IMR-90 (cell line): ENCODE results near the gene MMS19. TPM values are rescaled to one million over a fixed set of nuclear protein-coding genes. Genes with fewer than 3 reads are reported as not detected.

ENCODE experiments used
- ATAC-seq: fragments of 200-7000 bp; cut with Tn5 transposase; 2 replicates; pipeline ENCODE4 v1.9.1; 2020; ENCODE audit warnings: low read depth, mild to moderate bottlenecking, moderate library complexity
- BruUV-seq: library from RNA; stranded (reverse); fragments of 400-500 nt; replicated peaks from 2 replicates; lab custom pipeline; 2021; lab: Mats Ljungman, UMichigan
- CTCF ChIA-PET: fragments of 300-600 bp; formaldehyde crosslinking; extraction: SDS; loops from one replicate; lab custom pipeline; 2021; ENCODE audit warnings: antibody characterized with exemption; lab: Yijun Ruan, JAX
- POLR2A ChIA-PET: fragments of 300-600 bp; sonication (Branson Sonifier 250); formaldehyde crosslinking; loops from one replicate; lab custom pipeline; 2022; ENCODE audit warnings: antibody characterized with exemption; ENCODE audit not compliant: unreplicated experiment; lab: Charles Lee
- DNase-seq: peaks from one replicate; pipeline ENCODE4 v3.0.0; 2013
- H2AFZ ChIP-seq: replicated peaks from 2 replicates; pipeline ENCODE3; 2013; ENCODE audit warnings: low read length, mild to moderate bottlenecking; ENCODE audit not compliant: poor library complexity
- H2AK5ac ChIP-seq: 2 replicates; pipeline ENCODE4 v1.6.1; 2013; ENCODE audit warnings: low read depth, low read length, inconsistent platforms
- H2AK9ac ChIP-seq: replicated peaks from 2 replicates; pipeline ENCODE3; 2013; ENCODE audit warnings: mild to moderate bottlenecking, low read depth, low read length, moderate library complexity; ENCODE audit not compliant: poor library complexity
- H2BK120ac ChIP-seq: 2 replicates; pipeline ENCODE4 v1.6.1; 2013; ENCODE audit warnings: low read depth, low read length, inconsistent platforms
- H2BK15ac ChIP-seq: 3 replicates; pipeline ENCODE4 v1.6.1; 2013; ENCODE audit warnings: low read depth, low read length, inconsistent platforms
- H2BK20ac ChIP-seq: 2 replicates; pipeline ENCODE4 v1.6.1; 2013; ENCODE audit warnings: low read depth, mild to moderate bottlenecking, inconsistent platforms, low read length, moderate library complexity
- H2BK5ac ChIP-seq: 2 replicates; pipeline ENCODE4 v1.6.1; 2013; ENCODE audit warnings: mild to moderate bottlenecking, low read depth, low read length, inconsistent platforms; ENCODE audit not compliant: poor library complexity, severe bottlenecking
- H3K14ac ChIP-seq: replicated peaks from 2 replicates; pipeline ENCODE4 v1.6.1; 2013; ENCODE audit warnings: low read depth, low read length, inconsistent platforms
- H3K18ac ChIP-seq: 2 replicates; pipeline ENCODE4 v1.6.1; 2013; ENCODE audit warnings: low read depth, low read length, control low read depth
- H3K23ac ChIP-seq: 2 replicates; pipeline ENCODE4 v1.6.1; 2013; ENCODE audit warnings: low read depth, low read length, inconsistent platforms
- H3K27ac ChIP-seq: 2 replicates; pipeline ENCODE4 v1.5.1; 2013; ENCODE audit warnings: mild to moderate bottlenecking, control low read depth, low read length; ENCODE audit not compliant: insufficient read depth
- H3K27me3 ChIP-seq: 2 replicates; pipeline ENCODE4 v1.6.1; 2013; ENCODE audit warnings: low read length; ENCODE audit not compliant: control insufficient read depth, insufficient read depth
- H3K36me3 ChIP-seq: 2 replicates; pipeline ENCODE4 v1.6.1; 2013; ENCODE audit warnings: low read length, mixed read lengths; ENCODE audit not compliant: control insufficient read depth, insufficient read depth
- H3K4ac ChIP-seq: 2 replicates; pipeline ENCODE4 v1.6.1; 2013; ENCODE audit warnings: low read depth, low read length, inconsistent platforms
- H3K4me1 ChIP-seq: 2 replicates; pipeline ENCODE4 v1.6.1; 2013; ENCODE audit warnings: low read length, mixed read lengths; ENCODE audit not compliant: control insufficient read depth, insufficient read depth
- H3K4me2 ChIP-seq: 2 replicates; pipeline ENCODE4 v1.6.1; 2013; ENCODE audit warnings: low read depth, mild to moderate bottlenecking, control low read depth, low read length, moderate library complexity
- H3K4me3 ChIP-seq: 2 replicates; pipeline ENCODE4 v1.5.1; 2013; ENCODE audit warnings: low read depth, mild to moderate bottlenecking, control low read depth, low read length, moderate library complexity; ENCODE audit not compliant: insufficient read depth
- H3K56ac ChIP-seq: 2 replicates; pipeline ENCODE4 v1.6.1; 2013; ENCODE audit warnings: low read length, inconsistent platforms; ENCODE audit not compliant: insufficient read depth; ENCODE audit errors: extremely low read depth
- H3K79me1 ChIP-seq, 2 experiments: 2 replicates each; pipeline ENCODE4 v1.6.1; 2013; ENCODE audit warnings: low read length in 2 of 2, inconsistent platforms in 1 of 2, low read depth in 1 of 2
- H3K9ac ChIP-seq: 2 replicates; pipeline ENCODE4 v1.6.1; 2013; ENCODE audit warnings: low read depth, low read length, control low read depth
- H3K9me1 ChIP-seq: 2 replicates; pipeline ENCODE4 v1.6.1; 2013; ENCODE audit warnings: low read length, inconsistent platforms; ENCODE audit not compliant: insufficient read depth
- H3K9me3 ChIP-seq: 2 replicates; pipeline ENCODE4 v1.6.1; 2013; ENCODE audit warnings: low read length; ENCODE audit not compliant: control insufficient read depth, insufficient read depth
- H4K20me1 ChIP-seq: 2 replicates; pipeline ENCODE4 v1.6.1; 2013; ENCODE audit warnings: low read length, inconsistent platforms; ENCODE audit not compliant: insufficient read depth
- H4K5ac ChIP-seq: 2 replicates; pipeline ENCODE4 v1.6.1; 2013; ENCODE audit warnings: mild to moderate bottlenecking, low read depth, low read length, control low read depth
- H4K8ac ChIP-seq, 2 experiments: 2 replicates each; pipeline ENCODE4 v1.6.1; 2013; ENCODE audit warnings: low read depth in 2 of 2, low read length in 2 of 2, control low read depth in 1 of 2, inconsistent platforms in 1 of 2
- H4K91ac ChIP-seq: 2 replicates; pipeline ENCODE4 v1.6.1; 2013; ENCODE audit warnings: low read depth, low read length, inconsistent platforms; ENCODE audit not compliant: insufficient read depth
- BHLHE40 ChIP-seq: fragments of 150-350 bp; IDR thresholded peaks from 2 replicates; pipeline ENCODE4 v1.6.1; 2016; ENCODE audit warnings: mild to moderate bottlenecking, low read depth, low read length
- CEBPB ChIP-seq: IDR thresholded peaks from 2 replicates; pipeline ENCODE4 v1.6.1; 2012; ENCODE audit warnings: low read depth, low read length, improper control_type of control experiment
- CHD1 ChIP-seq: IDR thresholded peaks from 2 replicates; pipeline ENCODE4 v1.6.1; 2012; ENCODE audit warnings: low read depth, low read length, improper control_type of control experiment
- CTCF ChIP-seq: conservative IDR thresholded peaks from 2 replicates; pipeline ENCODE4 v1.5.1; 2012; ENCODE audit warnings: mild to moderate bottlenecking, low read depth, low read length, improper control_type of control experiment
- ELK1 ChIP-seq: fragments of 150-350 bp; IDR thresholded peaks from 2 replicates; pipeline ENCODE4 v1.6.1; 2016; ENCODE audit warnings: low read depth, mild to moderate bottlenecking, low read length, moderate library complexity, borderline replicate concordance
- FOS ChIP-seq: fragments of 150-350 bp; IDR thresholded peaks from 2 replicates; pipeline ENCODE4 v1.6.1; 2016; ENCODE audit warnings: low read depth, low read length
- MAFK ChIP-seq: IDR thresholded peaks from 2 replicates; pipeline ENCODE4 v1.6.1; 2012; ENCODE audit warnings: low read depth, low read length, improper control_type of control experiment
- MAZ ChIP-seq: IDR thresholded peaks from 2 replicates; pipeline ENCODE4 v1.6.1; 2012; ENCODE audit warnings: low read depth, mild to moderate bottlenecking, low read length, improper control_type of control experiment, moderate library complexity, borderline replicate concordance
- MXI1 ChIP-seq: IDR thresholded peaks from 2 replicates; pipeline ENCODE4 v1.6.1; 2012; ENCODE audit warnings: low read depth, mild to moderate bottlenecking, low read length, moderate library complexity, borderline replicate concordance
- NFE2L2 ChIP-seq: fragments of 150-350 bp; IDR thresholded peaks from 2 replicates; pipeline ENCODE4 v1.6.1; 2016; ENCODE audit warnings: low read depth, mild to moderate bottlenecking, low read length
- POLR2A ChIP-seq: IDR thresholded peaks from 2 replicates; pipeline ENCODE4 v1.6.1; 2012; ENCODE audit warnings: mild to moderate bottlenecking, low read depth, low read length
- RAD21 ChIP-seq: IDR thresholded peaks from 2 replicates; pipeline ENCODE4 v1.6.1; 2012; ENCODE audit warnings: low read length, improper control_type of control experiment
- RCOR1 ChIP-seq: IDR thresholded peaks from 2 replicates; pipeline ENCODE4 v1.6.1; 2012; ENCODE audit warnings: mild to moderate bottlenecking, low read length, improper control_type of control experiment; ENCODE audit not compliant: insufficient replicate concordance
- RFX5 ChIP-seq: IDR thresholded peaks from 2 replicates; pipeline ENCODE4 v1.8.0; 2012; ENCODE audit warnings: low read depth, mild to moderate bottlenecking, low read length, moderate library complexity
- SMC3 ChIP-seq: fragments of 150-350 bp; IDR thresholded peaks from 2 replicates; pipeline ENCODE4 v1.6.1; 2016; ENCODE audit warnings: low read depth, mild to moderate bottlenecking, antibody characterized with exemption, low read length, moderate library complexity
- USF2 ChIP-seq: fragments of 150-350 bp; IDR thresholded peaks from 2 replicates; pipeline ENCODE4 v1.6.1; 2017; ENCODE audit warnings: mild to moderate bottlenecking, antibody characterized with exemption, low read length, low read depth
- WGBS, 2 experiments: methylation state at CpG; one replicate each; pipeline versions ENCODE4 v1.1.5 to v1.1.7; 2013; ENCODE audit warnings: missing lambda C conversion rate in 2 of 2; ENCODE audit not compliant: insufficient read length in 1 of 2; ENCODE audit errors: extremely low coverage in 2 of 2; 5-methylcytosine and 5-hydroxymethylcytosine counted together
- dilution Hi-C: fragments of 300-500 bp; cut with HindIII; formaldehyde crosslinking; loops from one replicate; pipeline ENCODE4 v1.14.3; 2018; ENCODE audit warnings: low sequenced_read_pairs; ENCODE audit not compliant: unreplicated experiment
- in situ Hi-C: fragments of 300-500 bp; cut with MboI; formaldehyde crosslinking; loops from 3 replicates; pipeline ENCODE4 v1.14.3; 2019; ENCODE audit warnings: low sequenced_read_pairs, inconsistent platforms, mixed read lengths
- intact Hi-C: fragments of 100-400 bp; cut with micrococcal nuclease; formaldehyde crosslinking; loops from 2 replicates; pipeline ENCODE4 v1.10.0; 2022
- polyA plus RNA-seq, 3 experiments: library from polyadenylated mRNA; depleted of rRNA; stranded (reverse); fragments of >200 nt; gene quantifications; 2 replicates each; pipeline ENCODE4 v1.2.3, GENCODE V29; 2012; ENCODE audit warnings: low replicate concordance in 1 of 3
- total RNA-seq: library from RNA; depleted of rRNA; stranded (reverse); fragments of >200 nt; gene quantifications from 2 replicates; pipeline ENCODE4 v1.2.3, GENCODE V29; 2012

Gene MMS19
- total and polyA plus RNA-seq, 2 of the 4 experiments (the other 2 are of a cell fraction): 70.1 to 72.7 TPM

- H3K27ac ChIP-seq: no peak overlapping the region
- no peaks in the 10 kb centered on the region for H3K4me1 ChIP-seq
- no peak overlapping the region for H3K56ac ChIP-seq
- in situ Hi-C loops: no loop called here
- no peak overlapping the region for H3K9ac ChIP-seq
- H2BK5ac ChIP-seq: no peak overlapping the region
- no peak overlapping the region for H3K14ac ChIP-seq
- no peak overlapping the region for H3K4ac ChIP-seq
- H3K4me3 ChIP-seq: no peak overlapping the region
- H3K4me2 ChIP-seq: no peak overlapping the region
- H4K91ac ChIP-seq: no peak overlapping the region
- no peaks in the 10 kb centered on the region for H3K36me3 ChIP-seq
- no peak overlapping the region for H2BK15ac ChIP-seq
- no peak overlapping the region for H3K18ac ChIP-seq
- no peak overlapping the region for H2AFZ ChIP-seq
- no peak overlapping the region for H2BK20ac ChIP-seq
- H4K20me1 ChIP-seq: no peaks in the 10 kb centered on the region
- H2AK5ac ChIP-seq: no peak overlapping the region
- H3K27me3 ChIP-seq: no peaks in the 10 kb centered on the region
- peaks cover 8% of the 10 kb centered on the region; the same call in 1 of the 2 replicates for H3K9me1 ChIP-seq
- no TSS peak for BruUV-seq
- TF ChIP-seq MAZ (no peak), FOS (no peak), RFX5 (no peak), MAFK (no peak), POLR2A (no peak), CHD1 (no peak), MXI1 (no peak), SMC3 (no peak), CTCF (no peak), RCOR1 (no peak), ELK1 (no peak), BHLHE40 (no peak), RAD21 (no peak), NFE2L2 (no peak), USF2 (no peak), CEBPB (no peak)
- WGBS, 2 experiments: 86% methylated on average over 1 of the region's 4 CpGs; no CpG with 5 or more reads in 1 of the 2 experiments
- H3K23ac ChIP-seq: no peak overlapping the region
- ChIA-PET CTCF (interaction anchor here (0.7 kb wide), 1 partner anchor 23 kb away, joined by 3 read pairs; no protein-coding TSS in a partner anchor), POLR2A (interaction anchor here (2.1 kb wide), 1 partner anchor 10 kb away, joined by 16 read pairs; the partner anchor contains the start of gene RRP12)
- DNase-seq (peak; percentile 37), ATAC-seq (peak; percentile 7; the same call in 1 of the 2 replicates)
- intact Hi-C loops: no loop called here
- H2AK9ac ChIP-seq: peak overlapping the region; percentile 5
- no peak overlapping the region for H4K5ac ChIP-seq
- no peak overlapping the region for H2BK120ac ChIP-seq
- H3K9me3 ChIP-seq: no peaks in the 10 kb centered on the region
- dilution Hi-C loops: no loop called here
- no peak overlapping the region for H4K8ac ChIP-seq
- H3K79me1 ChIP-seq: peaks cover 0 to 5% of the 10 kb centered on the region in 2 experiments; a peak in 1 of 4 replicates
Observed at GRCh38 chr10:97411406-97411805, 86.8 kb downstream of the MMS19 start.
